Testis (tissue), 2 donors: Measurements from ENCODE around the gene MCEE.
"Not testable (repeated sequence)": the region's sequence is repeated elsewhere in the genome, so short reads cannot be mapped to it uniquely, and the experiment has no call there.

Experiments
- CTCF ChIP-seq, 3 experiments: fragments of 450-650 bp in 2 of 3; fragments of 200-600 bp in 1 of 3; sonication (generic) in 1 of 3; IDR thresholded peaks; one replicate each; pipeline ENCODE4 v1.5.1; 2016 to 2019; ENCODE audit warnings: antibody characterized with exemption in 3 of 3, mild to moderate bottlenecking in 2 of 3, moderate library complexity in 1 of 3
- POLR2A ChIP-seq: fragments of 450-650 bp; IDR thresholded peaks from one replicate; pipeline ENCODE4 v1.6.1; 2017; ENCODE audit warnings: antibody characterized with exemption, mild to moderate bottlenecking, moderate library complexity

DNA sequence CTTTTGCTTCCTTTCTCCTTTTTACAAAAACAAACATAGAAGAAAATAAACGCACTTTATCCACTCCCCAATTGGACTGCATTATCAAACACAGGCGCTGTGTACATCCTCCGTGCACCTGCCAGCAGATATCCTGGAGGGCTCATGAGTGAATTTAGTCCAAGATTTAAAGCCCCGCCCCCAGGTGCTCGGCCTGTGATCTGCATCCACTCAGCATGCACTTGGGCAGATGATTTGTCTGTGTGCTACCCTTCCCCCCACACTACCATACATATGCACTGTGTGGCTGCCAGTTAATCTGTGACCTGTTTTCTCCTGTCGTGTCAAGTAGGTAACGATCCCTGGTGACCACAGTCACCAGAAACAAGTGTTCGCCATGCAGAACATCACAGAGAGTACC lies 48.8 kb upstream of the MCEE start:
- TF ChIP-seq CTCF (IDR thresholded peaks at IDR 0.05); POLR2A: not testable (repeated sequence)
